Measurements from ENCODE around the gene WDR75. TPM values are rescaled to one million over a fixed set of nuclear protein-coding genes. Genes with fewer than 3 reads are reported as not detected.

Gene WDR75
- total RNA-seq, 1 experiment from 2014 or later = 24.5 TPM

Other genes with a start within 250 kb of the WDR75 start
- gene SLC40A1, start 139.3 kb downstream of the WDR75 start, total RNA-seq (2014; rRNA removed; shearing (Covaris generic)) = 85.1 and 87.6 TPM in 2 replicates
- gene ASNSD1, start 220.0 kb downstream of the WDR75 start, total RNA-seq (2014; rRNA removed; shearing (Covaris generic)) = 20.0 and 20.9 TPM in 2 replicates
- 0.94 and 2.7 TPM in 2 replicates for gene ANKAR, start 233.2 kb downstream of the WDR75 start, total RNA-seq (2014; rRNA removed; shearing (Covaris generic))

Data from HT-29 (cell line).